GM12865 (cell line): ENCODE results near the gene NDUFA13.

Source experiments
- DNase-seq: peaks from one replicate; pipeline ENCODE4 v3.0.0; 2010; ENCODE audit warnings: low read depth
- H3K4me3 ChIP-seq: 2 replicates; pipeline ENCODE4 v1.5.1; 2011; ENCODE audit warnings: mild to moderate bottlenecking, low read depth, low read length, control low read depth
- TF ChIP-seq, protein P1 (sequence below): IDR thresholded peaks from 2 replicates; pipeline ENCODE4 v1.5.1; 2011; ENCODE audit warnings: low read length, control low read depth, low read depth, inconsistent platforms; ENCODE audit not compliant: insufficient read depth; ENCODE audit errors: missing control alignments

NDUFA13 gene

DNA sequence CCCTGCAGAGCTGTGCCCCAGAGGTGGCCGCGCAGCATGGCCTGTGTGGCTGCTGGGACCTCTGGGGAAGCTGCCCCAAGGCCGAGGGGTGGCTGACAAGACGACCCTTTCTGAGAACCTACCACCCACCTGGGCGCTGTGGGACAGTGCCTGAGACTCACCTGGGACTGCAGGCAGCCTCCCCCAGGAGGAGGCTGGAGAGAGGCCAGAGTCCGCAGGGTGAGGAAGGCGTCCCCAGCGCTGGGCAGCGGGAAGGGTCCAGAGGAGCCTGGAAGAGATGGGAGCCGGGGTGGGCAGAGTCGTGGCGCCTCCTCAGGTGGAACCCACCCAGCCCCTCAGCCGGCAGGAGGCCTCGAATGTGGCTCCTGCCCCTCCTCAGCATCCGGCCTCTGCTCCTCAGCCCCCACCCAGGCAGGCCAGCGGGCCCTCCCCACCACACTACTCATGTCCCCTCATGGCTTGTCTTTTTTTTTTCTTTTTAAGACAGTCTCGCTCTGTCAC lies 47.4 kb downstream of the NDUFA13 start:
- no peak for DNase-seq
- H3K4me3 ChIP-seq: no peak overlapping the region
- TF ChIP-seq, protein P1, sequence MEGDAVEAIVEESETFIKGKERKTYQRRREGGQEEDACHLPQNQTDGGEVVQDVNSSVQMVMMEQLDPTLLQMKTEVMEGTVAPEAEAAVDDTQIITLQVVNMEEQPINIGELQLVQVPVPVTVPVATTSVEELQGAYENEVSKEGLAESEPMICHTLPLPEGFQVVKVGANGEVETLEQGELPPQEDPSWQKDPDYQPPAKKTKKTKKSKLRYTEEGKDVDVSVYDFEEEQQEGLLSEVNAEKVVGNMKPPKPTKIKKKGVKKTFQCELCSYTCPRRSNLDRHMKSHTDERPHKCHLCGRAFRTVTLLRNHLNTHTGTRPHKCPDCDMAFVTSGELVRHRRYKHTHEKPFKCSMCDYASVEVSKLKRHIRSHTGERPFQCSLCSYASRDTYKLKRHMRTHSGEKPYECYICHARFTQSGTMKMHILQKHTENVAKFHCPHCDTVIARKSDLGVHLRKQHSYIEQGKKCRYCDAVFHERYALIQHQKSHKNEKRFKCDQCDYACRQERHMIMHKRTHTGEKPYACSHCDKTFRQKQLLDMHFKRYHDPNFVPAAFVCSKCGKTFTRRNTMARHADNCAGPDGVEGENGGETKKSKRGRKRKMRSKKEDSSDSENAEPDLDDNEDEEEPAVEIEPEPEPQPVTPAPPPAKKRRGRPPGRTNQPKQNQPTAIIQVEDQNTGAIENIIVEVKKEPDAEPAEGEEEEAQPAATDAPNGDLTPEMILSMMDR: no peak

- DNase-seq: no peak
These were observed 50.3 kb downstream of the NDUFA13 start for GRCh38 chr19:19566306-19566705.

DNA sequence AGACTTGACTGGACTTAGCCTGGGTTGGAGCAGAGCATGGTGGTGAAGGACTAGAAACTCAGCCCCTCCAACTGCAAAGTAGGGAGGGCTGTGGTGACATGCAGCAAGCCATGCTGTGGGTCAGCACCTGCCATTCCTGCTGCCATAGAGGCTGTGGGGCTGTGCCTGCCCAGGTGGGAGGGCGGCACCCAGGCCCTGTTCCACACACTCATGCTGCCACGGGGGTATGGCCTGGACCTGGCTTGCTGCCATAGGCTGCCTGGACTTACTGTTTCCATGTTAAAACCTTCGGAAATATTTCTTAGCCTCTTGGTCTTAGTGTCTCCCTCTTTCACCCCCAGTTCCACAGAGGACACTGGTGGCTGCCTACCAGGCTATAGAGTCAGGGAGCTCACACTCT lies 51.4 kb downstream of the NDUFA13 start:
- TF ChIP-seq, protein P1: no peak
- no peak for DNase-seq

More at GRCh38 chr19:19566306-19566705, 50.3 kb downstream of the NDUFA13 start:
- TF ChIP-seq, protein P1: no peak
- no peak overlapping the region for H3K4me3 ChIP-seq

DNA sequence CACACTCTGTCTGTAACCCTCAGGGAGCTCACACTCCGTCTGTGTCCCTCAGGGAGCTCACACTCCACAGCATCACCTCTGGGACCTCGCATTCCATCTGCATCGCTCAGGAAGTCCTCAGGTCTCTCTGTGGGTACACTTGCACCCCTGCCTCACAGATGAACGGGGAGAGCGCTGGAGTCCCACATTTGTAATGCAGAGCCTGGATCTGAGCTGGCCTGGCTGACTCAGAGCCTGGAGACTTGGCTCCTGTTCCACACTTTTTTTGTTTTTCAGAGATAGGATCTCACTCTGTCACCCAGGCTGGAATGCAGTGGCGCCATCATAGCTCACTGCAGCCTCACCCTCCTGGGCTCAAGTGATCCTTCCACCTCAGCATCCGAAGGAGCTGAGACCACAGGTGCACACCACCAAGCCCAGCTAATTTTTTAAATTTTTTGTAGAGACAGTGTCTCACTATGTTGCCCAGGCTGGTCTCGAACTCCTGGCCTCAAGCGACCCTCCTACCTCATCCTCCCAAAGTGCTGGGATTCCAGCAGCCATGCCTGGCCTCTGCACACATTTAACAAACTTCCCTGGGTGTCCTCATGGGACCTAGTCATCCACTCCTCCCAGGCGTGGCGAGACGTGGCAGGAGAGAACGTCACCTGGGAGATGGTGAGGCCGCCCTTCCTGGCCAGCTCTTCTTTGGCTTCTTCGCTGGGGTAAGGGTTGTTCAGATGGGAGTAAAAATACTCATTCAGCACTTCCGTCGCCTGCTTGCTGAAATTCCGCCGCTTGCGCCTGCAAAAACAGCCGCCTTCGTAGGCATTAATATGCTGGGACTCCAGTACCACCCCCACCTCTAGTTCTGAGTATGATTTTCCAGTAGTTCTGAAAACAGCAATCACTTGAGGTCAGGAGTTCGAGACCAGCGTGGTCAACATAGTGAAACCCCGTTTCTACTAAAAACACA lies 53.1 kb downstream of the NDUFA13 start:
- TF ChIP-seq, protein P1: no peak
- DNase-seq: no peak
- H3K4me3 ChIP-seq: no peak overlapping the region

More for the DNA sequence above, 51.4 kb downstream of the NDUFA13 start:
- no peak overlapping the region for H3K4me3 ChIP-seq

GRCh38 chr19:19570571-19570970 lies 54.5 kb downstream of the NDUFA13 start:
- no peak overlapping the region for H3K4me3 ChIP-seq
- TF ChIP-seq, protein P1: no peak
- no peak for DNase-seq

GRCh38 chr19:19571071-19571786 lies 55.2 kb downstream of the NDUFA13 start:
- no peak for DNase-seq
- TF ChIP-seq, protein P1: no peak
- H3K4me3 ChIP-seq: no peak overlapping the region
